Stomach (tissue), 4 donors: ENCODE results near the gene FAM50B.

ENCODE experiments used
- POLR2A ChIP-seq, 4 donors: fragments of 450-650 bp; IDR thresholded peaks; one replicate each; pipeline ENCODE4 v1.6.1; 2016; ENCODE audit warnings: antibody characterized with exemption in 4 of 4, control low read depth in 2 of 4, mild to moderate bottlenecking in 1 of 4, moderate library complexity in 1 of 4
- POLR2AphosphoS5 ChIP-seq, 3 donors: sonication (generic); formaldehyde crosslinking; IDR thresholded peaks; one replicate each; pipeline ENCODE4 v1.6.1; 2016; ENCODE audit warnings: antibody characterized with exemption in 3 of 3
- TF ChIP-seq, protein P1 (sequence below), 7 experiments: fragments of 450-650 bp in 4 of 7; fragments of 200-600 bp in 3 of 7; sonication (generic) in 3 of 7; IDR thresholded peaks; one replicate each; pipeline ENCODE4 v1.5.1; 2016 to 2019; ENCODE audit warnings: antibody characterized with exemption in 7 of 7, control low read depth in 2 of 7, mild to moderate bottlenecking in 1 of 7

DNA sequence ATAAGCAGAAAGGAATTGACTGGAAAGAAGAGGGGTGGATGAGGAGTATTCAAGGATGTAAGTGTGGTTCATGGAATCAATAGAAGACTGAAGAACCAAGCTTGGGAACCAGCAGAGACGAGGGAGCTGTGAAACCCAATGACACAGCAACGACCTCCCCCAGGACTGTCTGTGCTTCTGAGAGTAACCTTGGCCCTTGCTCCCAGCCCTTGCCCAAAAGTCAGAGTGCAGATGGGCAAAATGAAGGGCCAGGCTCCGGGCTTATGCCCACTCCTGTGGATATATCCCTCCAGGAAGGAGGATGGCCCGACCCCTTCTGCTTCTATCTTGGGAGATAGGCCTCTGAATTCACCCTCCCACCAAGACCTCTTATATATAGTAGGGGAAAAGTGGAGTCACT lies 24.9 kb downstream of the FAM50B start:
- no peak for TF ChIP-seq POLR2AphosphoS5 (IDR thresholded peaks at IDR 0.05)
- no peak for TF ChIP-seq POLR2A (IDR thresholded peaks at IDR 0.05)
- TF ChIP-seq, protein P1, sequence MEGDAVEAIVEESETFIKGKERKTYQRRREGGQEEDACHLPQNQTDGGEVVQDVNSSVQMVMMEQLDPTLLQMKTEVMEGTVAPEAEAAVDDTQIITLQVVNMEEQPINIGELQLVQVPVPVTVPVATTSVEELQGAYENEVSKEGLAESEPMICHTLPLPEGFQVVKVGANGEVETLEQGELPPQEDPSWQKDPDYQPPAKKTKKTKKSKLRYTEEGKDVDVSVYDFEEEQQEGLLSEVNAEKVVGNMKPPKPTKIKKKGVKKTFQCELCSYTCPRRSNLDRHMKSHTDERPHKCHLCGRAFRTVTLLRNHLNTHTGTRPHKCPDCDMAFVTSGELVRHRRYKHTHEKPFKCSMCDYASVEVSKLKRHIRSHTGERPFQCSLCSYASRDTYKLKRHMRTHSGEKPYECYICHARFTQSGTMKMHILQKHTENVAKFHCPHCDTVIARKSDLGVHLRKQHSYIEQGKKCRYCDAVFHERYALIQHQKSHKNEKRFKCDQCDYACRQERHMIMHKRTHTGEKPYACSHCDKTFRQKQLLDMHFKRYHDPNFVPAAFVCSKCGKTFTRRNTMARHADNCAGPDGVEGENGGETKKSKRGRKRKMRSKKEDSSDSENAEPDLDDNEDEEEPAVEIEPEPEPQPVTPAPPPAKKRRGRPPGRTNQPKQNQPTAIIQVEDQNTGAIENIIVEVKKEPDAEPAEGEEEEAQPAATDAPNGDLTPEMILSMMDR (IDR thresholded peaks at IDR 0.05), result no peak
